DND-41 (cell line): ENCODE results near the gene ZNF184.

Experiments
- ATAC-seq: fragments of 200-7000 bp; cut with Tn5 transposase; 3 replicates; pipeline ENCODE4 v1.9.1; 2021; ENCODE audit warnings: low read depth; ENCODE audit not compliant: insufficient read depth
- DNase-seq: peaks from one replicate; pipeline ENCODE4 v3.0.0-alpha.2; 2020
- H2AFZ ChIP-seq: 2 replicates; pipeline ENCODE4 v1.6.0; 2012; ENCODE audit warnings: low read depth, low read length
- H3K27ac ChIP-seq: 2 replicates; pipeline ENCODE4 v1.5.1; 2012; ENCODE audit warnings: low read length, inconsistent platforms
- H3K27me3 ChIP-seq: fragments of 200-600 bp; sonication (generic); 2 replicates; pipeline ENCODE4 v1.6.0; 2012; ENCODE audit warnings: low read length, mild to moderate bottlenecking, inconsistent platforms; ENCODE audit not compliant: insufficient read depth, poor library complexity
- H3K36me3 ChIP-seq: 2 replicates; pipeline ENCODE4 v1.5.1; 2012; ENCODE audit warnings: low read length, inconsistent platforms; ENCODE audit not compliant: insufficient read depth
- H3K4me1 ChIP-seq: 2 replicates; pipeline ENCODE4 v1.5.1; 2012; ENCODE audit warnings: mild to moderate bottlenecking, low read length; ENCODE audit not compliant: insufficient read depth
- H3K4me2 ChIP-seq: 2 replicates; pipeline ENCODE4 v1.6.0; 2012; ENCODE audit warnings: mild to moderate bottlenecking, moderate library complexity, low read length, inconsistent platforms; ENCODE audit not compliant: insufficient read depth
- H3K4me3 ChIP-seq, 2 experiments: fragments of 200-600 bp in 1 of 2; shearing (Covaris generic) in 1 of 2; 2 replicates each; pipeline ENCODE4 v1.5.1; 2012 to 2016; ENCODE audit warnings: inconsistent platforms in 2 of 2, low read length in 2 of 2, mild to moderate bottlenecking in 2 of 2, low read depth in 1 of 2, moderate library complexity in 1 of 2
- H3K79me2 ChIP-seq: 2 replicates; pipeline ENCODE4 v1.6.0; 2012; ENCODE audit warnings: low read length, inconsistent platforms; ENCODE audit not compliant: insufficient read depth
- H3K9ac ChIP-seq: 2 replicates; pipeline ENCODE4 v1.6.0; 2012; ENCODE audit warnings: low read depth, mild to moderate bottlenecking, inconsistent platforms, low read length, moderate library complexity
- H3K9me3 ChIP-seq: 2 replicates; pipeline ENCODE4 v1.5.1; 2012; ENCODE audit warnings: low read length, moderate library complexity, mild to moderate bottlenecking, inconsistent platforms; ENCODE audit not compliant: insufficient read depth, severe bottlenecking
- H4K20me1 ChIP-seq: 2 replicates; pipeline ENCODE4 v1.6.0; 2012; ENCODE audit warnings: low read length; ENCODE audit not compliant: insufficient read depth
- EZH2 ChIP-seq: IDR thresholded peaks from 3 replicates; pipeline ENCODE4 v1.6.1; 2012; ENCODE audit warnings: borderline replicate concordance, low read depth, mild to moderate bottlenecking, moderate library complexity, low read length, inconsistent platforms; ENCODE audit not compliant: severe bottlenecking
- TF ChIP-seq, protein P1 (sequence below): IDR thresholded peaks from 2 replicates; pipeline ENCODE4 v1.5.1; 2012; ENCODE audit warnings: borderline replicate concordance, low read length, moderate library complexity, mild to moderate bottlenecking; ENCODE audit not compliant: poor library complexity, severe bottlenecking; ENCODE audit errors: extremely low read depth

The ZNF184 gene

GRCh38 chr6:27517238-27517637 lies 44.3 kb upstream of the ZNF184 start:
- Histone ChIP-seq H2AFZ (no peak overlapping the region), H3K79me2 (no peaks in the 10 kb centered on the region), H3K27me3 (no peaks in the 10 kb centered on the region), H3K4me1 (peaks cover 21% of the 10 kb centered on the region), H3K36me3 (no peaks in the 10 kb centered on the region), H3K27ac (no peak overlapping the region), H3K9ac (no peak overlapping the region), H4K20me1 (no peaks in the 10 kb centered on the region), H3K4me3 (no peak overlapping the region), H3K4me2 (no peak overlapping the region), H3K9me3 (no peaks in the 10 kb centered on the region)
- TF ChIP-seq, protein P1, sequence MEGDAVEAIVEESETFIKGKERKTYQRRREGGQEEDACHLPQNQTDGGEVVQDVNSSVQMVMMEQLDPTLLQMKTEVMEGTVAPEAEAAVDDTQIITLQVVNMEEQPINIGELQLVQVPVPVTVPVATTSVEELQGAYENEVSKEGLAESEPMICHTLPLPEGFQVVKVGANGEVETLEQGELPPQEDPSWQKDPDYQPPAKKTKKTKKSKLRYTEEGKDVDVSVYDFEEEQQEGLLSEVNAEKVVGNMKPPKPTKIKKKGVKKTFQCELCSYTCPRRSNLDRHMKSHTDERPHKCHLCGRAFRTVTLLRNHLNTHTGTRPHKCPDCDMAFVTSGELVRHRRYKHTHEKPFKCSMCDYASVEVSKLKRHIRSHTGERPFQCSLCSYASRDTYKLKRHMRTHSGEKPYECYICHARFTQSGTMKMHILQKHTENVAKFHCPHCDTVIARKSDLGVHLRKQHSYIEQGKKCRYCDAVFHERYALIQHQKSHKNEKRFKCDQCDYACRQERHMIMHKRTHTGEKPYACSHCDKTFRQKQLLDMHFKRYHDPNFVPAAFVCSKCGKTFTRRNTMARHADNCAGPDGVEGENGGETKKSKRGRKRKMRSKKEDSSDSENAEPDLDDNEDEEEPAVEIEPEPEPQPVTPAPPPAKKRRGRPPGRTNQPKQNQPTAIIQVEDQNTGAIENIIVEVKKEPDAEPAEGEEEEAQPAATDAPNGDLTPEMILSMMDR: no peak
- no peak for TF ChIP-seq EZH2
- no peak for DNase-seq
- no peak for ATAC-seq

DNA sequence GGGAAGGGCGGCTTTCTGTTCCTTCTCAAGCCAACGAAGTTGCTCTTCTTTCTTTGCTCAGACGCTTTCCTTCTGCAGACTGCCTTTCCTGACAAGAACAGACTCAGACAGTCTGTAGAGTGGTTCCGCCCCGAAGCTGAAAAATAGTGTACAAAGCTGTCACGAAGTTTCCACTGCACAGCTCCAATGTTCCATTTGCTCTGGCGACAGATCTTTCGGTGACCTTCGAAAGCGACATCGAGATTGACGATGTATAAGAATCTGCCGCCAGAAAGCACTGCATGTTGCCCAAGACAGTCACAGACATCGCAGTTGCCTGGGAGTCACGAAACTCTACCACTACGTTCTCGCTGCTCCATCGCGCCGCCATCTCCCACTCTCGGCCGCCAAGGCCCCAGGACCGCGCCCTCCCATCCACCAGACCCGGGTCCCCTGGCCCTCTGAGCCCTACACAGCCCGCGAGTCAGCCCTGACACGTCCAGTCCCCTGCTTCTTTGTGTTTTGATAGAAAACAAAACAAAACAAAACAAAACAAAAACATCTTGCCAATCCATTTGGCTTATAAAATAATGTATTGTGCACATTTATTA lies 42.1 kb upstream of the ZNF184 start:
- H3K27me3 ChIP-seq: peaks cover 3% of the 10 kb centered on the region
- H3K9me3 ChIP-seq: no peaks in the 10 kb centered on the region
- H3K4me2 ChIP-seq: no peak overlapping the region
- no peaks in the 10 kb centered on the region for H3K36me3 ChIP-seq
- no peaks in the 10 kb centered on the region for H3K79me2 ChIP-seq
- H3K4me3 ChIP-seq: no peak overlapping the region
- TF ChIP-seq, protein P1: no peak
- DNase-seq (no peak), ATAC-seq (no peak)
- H3K9ac ChIP-seq: no peak overlapping the region
- H4K20me1 ChIP-seq: no peaks in the 10 kb centered on the region
- H2AFZ ChIP-seq: no peak overlapping the region
- no peak overlapping the region for H3K27ac ChIP-seq
- peaks cover 21% of the 10 kb centered on the region for H3K4me1 ChIP-seq

- Histone ChIP-seq H3K79me2 (no peaks in the 10 kb centered on the region), H4K20me1 (no peaks in the 10 kb centered on the region), H3K9ac (no peak overlapping the region), H3K27me3 (peaks cover 3% of the 10 kb centered on the region), H3K4me2 (no peak overlapping the region), H3K27ac (no peak overlapping the region), H3K4me3 (no peak overlapping the region), H2AFZ (no peak overlapping the region), H3K36me3 (no peaks in the 10 kb centered on the region), H3K4me1 (peaks cover under 1% of the 10 kb centered on the region; the same call in 1 of the 2 replicates), H3K9me3 (no peaks in the 10 kb centered on the region)
- no peak for TF ChIP-seq EZH2
- TF ChIP-seq, protein P1: no peak
- ATAC-seq (no peak), DNase-seq (no peak)
Observed at GRCh38 chr6:27512525-27512924, 39.6 kb upstream of the ZNF184 start.
